HepG2 (cell line): Measurements from ENCODE around the gene CTAG1A. TPM values are rescaled to one million over a fixed set of nuclear protein-coding genes. Genes with fewer than 3 reads are reported as not detected.
"Not testable (repeated sequence)": the region's sequence is repeated elsewhere in the genome, so short reads cannot be mapped to it uniquely, and the experiment has no call there.

Experiments used
- ATAC-seq: fragments of 200-7000 bp; cut with Tn5 transposase; 3 replicates; pipeline ENCODE4 v1.9.1; 2020; ENCODE audit warnings: mild to moderate bottlenecking, moderate library complexity
- BruUV-seq: library from RNA; stranded (reverse); fragments of 400-500 nt; replicated peaks from 2 replicates; lab custom pipeline; 2021; lab: Mats Ljungman, UMichigan
- CTCF ChIA-PET: fragments of 300-600 bp; formaldehyde crosslinking; extraction: SDS; loops from one replicate; lab custom pipeline; 2021; ENCODE audit warnings: low total read pairs, inconsistent platforms, low intra/inter-chr PET ratio; lab: Yijun Ruan, JAX
- POLR2A ChIA-PET: fragments of 350-600 bp; sonication (Branson Sonifier 250); formaldehyde crosslinking; loops from one replicate; lab custom pipeline; 2020; ENCODE audit warnings: antibody characterized with exemption, inconsistent platforms; lab: Yijun Ruan, JAX
- DNase-seq: peaks from one replicate; pipeline ENCODE4 v3.0.0-alpha.2; 2015; ENCODE audit warnings: low spot score
- FAIRE-seq: peaks from 3 replicates; lab custom pipeline; 2011; peaks lifted over from hg19 to GRCh38; lab: Jason Lieb, UNC
- H2AFZ ChIP-seq: one replicate; pipeline ENCODE4 v1.6.1; 2011; ENCODE audit warnings: low read length, inconsistent platforms
- H3K27ac ChIP-seq: fragments of 300-600 bp; 3 replicates; pipeline ENCODE4 v1.8.0; 2011; ENCODE audit warnings: mixed run types, mild to moderate bottlenecking, mixed read lengths, low read length, inconsistent platforms; ENCODE audit not compliant: insufficient read depth; ENCODE audit errors: extremely low read length
- H3K27me3 ChIP-seq, 2 experiments: fragments of 200-600 bp in 1 of 2; 2 replicates in 1 of 2; 3 replicates in 1 of 2; pipeline versions ENCODE4 v1.6.0 to v1.8.0; 2011; ENCODE audit warnings: low read length in 2 of 2, mild to moderate bottlenecking in 2 of 2, moderate library complexity in 2 of 2, inconsistent platforms in 1 of 2; ENCODE audit not compliant: insufficient read depth in 2 of 2, control insufficient read depth in 1 of 2
- H3K36me3 ChIP-seq, 2 experiments: fragments of 200-600 bp in 1 of 2; replicated peaks in 1 of 2; 2 replicates in 1 of 2; 3 replicates in 1 of 2; pipeline versions ENCODE4 v1.5.1 to v1.8.0; 2011; ENCODE audit warnings: low read length in 2 of 2, inconsistent platforms in 1 of 2; ENCODE audit not compliant: insufficient read depth in 2 of 2, control insufficient read depth in 1 of 2
- H3K4me1 ChIP-seq: 2 replicates; pipeline ENCODE4 v1.5.1; 2012; ENCODE audit warnings: low read length, inconsistent platforms; ENCODE audit not compliant: insufficient read depth
- H3K4me2 ChIP-seq: 2 replicates; pipeline ENCODE4 v1.6.0; 2011; ENCODE audit warnings: low read depth, low read length, inconsistent platforms
- H3K4me3 ChIP-seq, 3 experiments: fragments of 200-600 bp in 1 of 3; sonication (generic), shearing (Covaris generic) in 1 of 3; replicated peaks in 1 of 3; 2 replicates each; pipeline ENCODE4 v1.5.1; 2011 to 2016; ENCODE audit warnings: low read length in 3 of 3, inconsistent platforms in 2 of 3, low read depth in 2 of 3, mild to moderate bottlenecking in 2 of 3, control low read depth in 1 of 3, mixed read lengths in 1 of 3; ENCODE audit not compliant: insufficient read depth in 1 of 3
- H3K79me2 ChIP-seq: one replicate; pipeline ENCODE4 v1.6.1; 2011; ENCODE audit warnings: low read length, inconsistent platforms; ENCODE audit not compliant: insufficient read depth
- H3K9ac ChIP-seq: 2 replicates; pipeline ENCODE4 v1.6.0; 2011; ENCODE audit warnings: mild to moderate bottlenecking, low read depth, low read length, inconsistent platforms; ENCODE audit not compliant: insufficient read depth
- H3K9me3 ChIP-seq: 2 replicates; pipeline ENCODE4 v1.5.1; 2012; ENCODE audit warnings: mild to moderate bottlenecking, low read length
- H4K20me1 ChIP-seq: 2 replicates; pipeline ENCODE4 v1.6.0; 2011; ENCODE audit warnings: inconsistent platforms, mild to moderate bottlenecking, low read length, moderate library complexity; ENCODE audit not compliant: insufficient read depth
- WGBS: methylation state at CpG from one replicate; pipeline ENCODE4 v1.1.6; 2017; ENCODE audit warnings: low lambda C conversion rate; 5-methylcytosine and 5-hydroxymethylcytosine counted together
- in situ Hi-C: cut with HindIII; loops from 2 replicates; pipeline ENCODE4 v1.10.0; 2017; ENCODE audit warnings: low pct_unique_long_range_greater_than_20kb; ENCODE audit not compliant: extremely low pct_ligation_motif_present
- intact Hi-C: fragments of 100-400 bp; cut with micrococcal nuclease; formaldehyde crosslinking; loops from one replicate; pipeline ENCODE4 v1.10.0; 2022; ENCODE audit not compliant: unreplicated experiment
- polyA plus RNA-seq, 8 experiments: library from polyadenylated mRNA; depleted of rRNA in 3 of 8; stranded (reverse) in 7 of 8; unstranded in 1 of 8; fragments of >200 nt; fragmentation: Illumina TruSeq in 4 of 8; extraction: Trizol in 4 of 8; gene quantifications; 2 replicates each; pipeline versions ENCODE4 v1.2.1 to v1.2.3, GENCODE V29; 2011 to 2016; ENCODE audit warnings: low read depth in 4 of 8, missing spikeins in 1 of 8, mixed read lengths in 1 of 8; ENCODE audit not compliant: insufficient read depth in 1 of 8
- total RNA-seq, 5 experiments: library from RNA; depleted of rRNA; stranded (reverse); fragments of >200 nt; fragmentation: Illumina TruSeq; extraction: Trizol; gene quantifications; 2 replicates each; pipeline ENCODE4 v1.2.3, GENCODE V29; 2016; ENCODE audit warnings: low read depth in 1 of 5

The CTAG1A gene
- total and polyA plus RNA-seq, 2 of the 13 experiments (the other 11 are each of a cell fraction or from before 2014, with no cell fraction given), result not detected

DNA sequence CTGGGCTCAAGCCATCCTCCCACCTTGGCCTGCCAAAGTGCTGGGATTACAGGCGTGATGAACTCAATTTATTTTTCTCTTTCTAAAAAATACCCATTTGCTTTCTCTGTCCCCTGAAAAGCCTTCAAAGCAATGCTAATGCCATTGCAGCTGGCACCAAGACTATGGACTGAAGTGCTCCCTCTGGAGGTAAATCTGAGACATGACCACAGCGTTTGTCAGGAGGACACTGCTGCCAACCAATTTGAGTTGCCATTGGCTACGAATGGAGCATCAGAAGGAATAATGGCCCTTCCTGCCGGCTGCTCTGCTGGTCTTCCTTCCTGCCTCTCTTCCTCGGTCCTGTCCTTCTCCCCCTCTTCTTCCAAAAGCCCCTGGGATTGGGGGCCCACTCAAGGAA, 9.9 kb upstream of the CTAG1A start:
- peak; percentile 100 for FAIRE-seq
- H3K9ac ChIP-seq, H3K27me3 ChIP-seq, H3K36me3 ChIP-seq, H3K4me2 ChIP-seq, H3K27ac ChIP-seq, H3K9me3 ChIP-seq, BruUV-seq, CTCF ChIA-PET, H4K20me1 ChIP-seq, H3K79me2 ChIP-seq, POLR2A ChIA-PET, intact Hi-C loops, H3K4me1 ChIP-seq, H2AFZ ChIP-seq, DNase-seq, H3K4me3 ChIP-seq: not testable (repeated sequence)
- no CpG with 5 or more reads among the region's 5 CpGs for WGBS
- peak; percentile 65 for ATAC-seq
- in situ Hi-C loops, result loop anchor here (25.0 kb wide), 1 partner anchor 262 kb away; the partner anchor contains the start of gene SMIM9

DNA sequence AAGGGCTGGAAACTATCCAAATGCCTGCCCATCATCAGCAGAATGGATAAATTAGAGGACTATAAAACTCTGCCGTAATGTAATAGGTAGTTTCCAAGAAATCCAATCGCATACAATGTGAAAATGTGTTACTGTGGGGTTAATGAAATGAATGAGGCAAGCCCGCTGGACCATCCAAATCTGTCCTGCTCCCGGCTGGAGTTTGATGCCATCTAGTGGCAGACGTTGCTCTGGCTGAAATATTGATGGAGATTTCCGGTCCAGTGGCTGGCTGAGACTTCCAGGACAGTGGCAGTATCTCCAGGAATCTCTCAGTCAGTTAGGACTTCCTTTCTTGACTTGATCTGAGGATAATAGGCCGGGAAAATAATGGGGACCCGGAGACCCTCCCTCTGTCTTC, 1.9 kb upstream of the CTAG1A start:
- H3K4me1 ChIP-seq, DNase-seq, H3K36me3 ChIP-seq, H3K79me2 ChIP-seq, H3K4me2 ChIP-seq, H3K27ac ChIP-seq, H2AFZ ChIP-seq, BruUV-seq, CTCF ChIA-PET, FAIRE-seq, POLR2A ChIA-PET, intact Hi-C loops, H3K27me3 ChIP-seq, H3K9ac ChIP-seq, H3K4me3 ChIP-seq, H3K9me3 ChIP-seq, H4K20me1 ChIP-seq: not testable (repeated sequence)
- no CpG with 5 or more reads among the region's 8 CpGs for WGBS
- ATAC-seq, result peak; percentile 54; the same call in 1 of the 3 replicates
- in situ Hi-C loops, result loop anchor here (25.0 kb wide), 1 partner anchor 254 kb away; the partner anchor contains the start of gene SMIM9

DNA sequence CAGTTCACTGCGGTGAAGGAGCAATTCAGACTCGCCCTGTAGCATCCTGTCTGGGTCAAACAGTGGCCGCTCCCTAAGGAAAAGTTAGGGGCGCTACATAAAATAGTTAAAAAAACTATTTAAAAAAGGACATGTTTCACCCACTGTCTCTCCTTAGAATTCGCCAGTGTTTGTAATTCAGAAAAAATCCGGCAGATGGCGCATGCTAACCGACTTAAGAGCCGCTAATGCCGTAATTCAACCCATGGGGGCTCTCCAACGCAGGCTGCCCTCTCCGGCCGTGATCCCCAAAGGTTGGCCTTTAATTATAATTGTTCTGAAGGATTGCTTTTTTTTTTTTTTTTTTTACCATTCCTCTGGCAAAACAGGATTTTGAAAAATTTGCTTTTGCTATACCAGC, 5.5 kb downstream of the CTAG1A start:
- DNase-seq, H3K79me2 ChIP-seq, H3K4me1 ChIP-seq, H3K9ac ChIP-seq, H3K27me3 ChIP-seq, H2AFZ ChIP-seq, intact Hi-C loops, H3K4me3 ChIP-seq, H3K36me3 ChIP-seq, FAIRE-seq, H4K20me1 ChIP-seq, POLR2A ChIA-PET, H3K27ac ChIP-seq, CTCF ChIA-PET, ATAC-seq, BruUV-seq, H3K9me3 ChIP-seq, H3K4me2 ChIP-seq: not testable (repeated sequence)
- in situ Hi-C loops, result loop anchor here (25.0 kb wide), 1 partner anchor 247 kb away; the partner anchor contains the start of gene SMIM9
- no CpG with 5 or more reads among the region's 13 CpGs for WGBS
